COLO668 (cell line): ENCODE results near the gene FEM1B.

Source experiments
- DNase-seq: peaks from one replicate; lab custom pipeline; 2025; ENCODE audit not compliant: unreplicated experiment; lab: John Stamatoyannopoulos, UW

The FEM1B gene

GRCh38 chr15:68258692-68259091 is 18.9 kb upstream of the FEM1B start:
- DNase-seq, result no peak

GRCh38 chr15:68259883-68260282 is 17.7 kb upstream of the FEM1B start:
- DNase-seq, result peak; percentile 30

- DNase-seq, result no peak
These were observed 16.3 kb upstream of the FEM1B start for GRCh38 chr15:68261241-68261640.

GRCh38 chr15:68261980-68262379 is 15.6 kb upstream of the FEM1B start:
- DNase-seq, result no peak

GRCh38 chr15:68262514-68263356 is 14.8 kb upstream of the FEM1B start:
- no peak for DNase-seq

GRCh38 chr15:68264282-68264681 is 13.3 kb upstream of the FEM1B start:
- DNase-seq, result no peak

- no peak for DNase-seq
These were observed 12.5 kb upstream of the FEM1B start for GRCh38 chr15:68265081-68265480.

GRCh38 chr15:68265674-68266073 is 11.9 kb upstream of the FEM1B start:
- no peak for DNase-seq

DNA sequence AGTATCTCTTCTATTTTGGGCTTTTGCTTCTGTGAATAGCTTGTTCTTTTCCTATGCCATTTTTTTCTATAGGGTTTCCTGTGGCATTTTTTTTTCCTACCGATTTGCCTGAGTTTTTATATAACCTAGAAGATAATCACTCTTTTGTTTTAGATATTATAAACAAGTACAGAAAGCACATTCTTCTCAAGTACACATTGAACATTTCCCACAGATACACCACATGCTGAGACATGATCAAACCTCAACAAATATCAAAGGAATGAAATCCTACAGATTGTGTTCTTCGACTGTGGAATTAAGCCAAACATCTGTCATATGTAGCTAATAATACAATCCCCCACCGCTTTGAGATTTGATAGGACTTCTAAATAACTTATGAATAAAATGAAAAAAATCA is 9.1 kb upstream of the FEM1B start:
- no peak for DNase-seq

- DNase-seq, result no peak
These were observed 5.6 kb upstream of the FEM1B start for GRCh38 chr15:68271854-68272471.

DNA sequence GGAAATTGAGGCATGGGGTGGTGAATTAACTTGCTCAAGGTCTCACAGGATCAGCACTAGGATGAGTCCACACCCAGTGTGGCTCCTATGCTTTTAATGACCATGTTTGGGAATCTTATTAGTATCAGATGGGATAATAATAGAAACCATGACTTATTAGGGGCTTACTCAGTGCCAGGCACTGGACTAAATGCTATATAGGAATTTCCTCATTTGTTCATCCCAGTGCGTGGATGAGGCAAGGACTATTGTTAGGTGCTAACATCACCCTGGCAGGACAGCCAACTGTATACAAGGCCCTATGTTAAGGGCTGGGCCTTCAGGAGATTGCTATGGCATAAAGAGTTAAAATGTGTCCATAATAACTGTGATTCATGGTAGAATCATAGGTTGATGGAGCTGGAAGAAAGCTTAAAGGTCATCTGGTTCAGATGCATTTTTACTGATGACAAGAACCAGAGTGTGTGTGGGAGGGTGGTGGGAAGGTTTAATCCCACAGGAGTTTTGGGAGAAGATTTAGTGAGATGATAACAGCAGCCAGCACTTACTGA is 4.7 kb upstream of the FEM1B start:
- no peak for DNase-seq

GRCh38 chr15:68274201-68274848 is 3.2 kb upstream of the FEM1B start:
- DNase-seq, result no peak

- DNase-seq, result peak; percentile 60
These were observed 2.3 kb upstream of the FEM1B start for GRCh38 chr15:68275165-68275746.

- no peak for DNase-seq
These were observed 877 bp upstream of the FEM1B start for GRCh38 chr15:68276668-68277067.

GRCh38 chr15:68277131-68277602 is 378 bp upstream of the FEM1B start:
- peak; percentile 64 for DNase-seq

- no peak for DNase-seq
These were observed 725 bp downstream of the FEM1B start for GRCh38 chr15:68278345-68278594.

DNA sequence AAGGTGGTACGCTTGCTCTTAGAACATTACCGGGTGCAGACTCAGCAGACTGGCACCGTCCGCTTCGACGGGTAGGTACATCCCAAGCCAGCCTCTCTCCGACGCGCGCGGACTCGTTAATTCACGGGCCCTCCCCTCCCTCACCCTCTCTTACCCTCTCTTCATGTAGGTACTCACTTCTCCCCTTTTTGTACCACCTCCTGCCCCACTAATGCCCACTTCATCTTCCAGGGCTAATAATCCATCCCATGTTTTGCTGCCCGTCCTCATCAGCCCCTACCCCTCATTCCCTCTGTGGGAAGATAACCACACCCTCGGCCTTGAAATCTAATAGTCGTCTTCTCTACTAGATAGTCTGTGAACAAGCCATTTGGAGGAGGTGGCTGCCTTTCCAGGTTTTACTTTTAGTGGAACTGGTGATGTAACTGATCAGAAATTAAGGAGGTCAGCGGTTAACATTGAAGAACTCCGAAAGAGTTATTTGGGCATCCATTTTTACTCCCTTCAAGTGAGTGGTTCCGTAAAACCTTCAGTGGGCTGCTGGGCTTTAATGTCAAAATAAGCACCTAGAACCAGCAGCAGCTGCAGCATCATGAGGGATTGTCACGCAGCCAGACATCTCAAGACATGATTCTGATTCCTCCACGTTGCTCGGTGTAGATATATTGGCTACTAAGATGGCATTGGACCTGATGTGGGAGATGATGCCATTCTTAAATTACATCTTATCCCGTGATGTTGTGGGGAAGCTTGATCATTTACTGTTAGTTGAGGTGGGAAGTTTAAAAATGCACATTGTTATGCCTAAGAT is 1.3 kb downstream of the FEM1B start:
- DNase-seq, result peak; percentile 48

GRCh38 chr15:68279779-68280753 is 2.5 kb downstream of the FEM1B start:
- DNase-seq, result no peak

- DNase-seq, result no peak
These were observed 3.5 kb downstream of the FEM1B start for GRCh38 chr15:68281008-68281407.

- DNase-seq, result no peak
These were observed 5.9 kb downstream of the FEM1B start for GRCh38 chr15:68283401-68283800.
